Measurements from ENCODE around the gene FADS2.

FADS2 gene

DNA sequence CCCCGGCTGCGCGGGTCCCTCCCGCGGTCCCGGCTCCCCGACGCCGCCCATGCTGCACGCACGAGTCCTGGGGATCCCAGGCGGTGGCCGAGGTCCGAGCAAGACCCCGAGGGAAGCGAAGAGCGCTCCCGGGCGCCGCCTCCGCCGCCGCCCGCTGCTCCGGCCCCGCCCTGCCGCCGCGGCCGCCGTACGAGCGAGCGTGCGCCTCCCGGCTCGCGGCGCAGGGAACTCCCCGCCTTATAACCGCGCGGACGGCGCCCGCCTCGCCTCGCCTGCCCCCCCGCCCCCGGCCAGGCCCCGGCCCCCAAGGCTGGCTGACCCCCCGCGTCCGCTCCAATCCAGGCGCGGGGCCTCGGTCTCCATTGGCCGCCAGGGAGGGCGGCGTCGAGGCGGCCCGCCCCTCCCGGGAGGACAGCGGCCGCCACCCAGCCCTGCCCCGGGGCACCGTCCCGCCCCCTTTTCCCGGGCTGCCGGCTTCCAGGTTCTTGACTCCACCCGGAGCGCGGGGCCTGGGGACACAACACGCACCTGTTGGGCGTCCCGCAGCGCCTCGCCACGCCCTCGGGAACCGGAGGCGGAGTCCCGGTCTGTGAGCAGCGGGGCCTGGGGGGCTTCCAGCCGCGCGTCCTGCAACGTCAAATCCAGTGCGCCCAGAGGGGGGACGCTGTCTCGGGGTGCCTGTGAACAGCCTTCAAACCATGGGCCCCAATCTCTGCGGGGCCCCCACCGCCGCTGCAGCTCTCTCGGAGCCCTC is 63.4 kb downstream of the FADS2 start, which contains the start of gene FADS3:
Gene FADS3, minus strand, starts transcription at position 215 of the 754 bp plus-strand sequence. Its CDS starts 164 bp downstream, at position 51.
- peak within 1 kb of the TSS; percentile 84 for H3K27ac ChIP-seq (ENCODE audit: poor library complexity, severe bottlenecking)
- peak; percentile 82 for DNase-seq (ENCODE audit: low spot score)
- TF ChIP-seq, protein P1, sequence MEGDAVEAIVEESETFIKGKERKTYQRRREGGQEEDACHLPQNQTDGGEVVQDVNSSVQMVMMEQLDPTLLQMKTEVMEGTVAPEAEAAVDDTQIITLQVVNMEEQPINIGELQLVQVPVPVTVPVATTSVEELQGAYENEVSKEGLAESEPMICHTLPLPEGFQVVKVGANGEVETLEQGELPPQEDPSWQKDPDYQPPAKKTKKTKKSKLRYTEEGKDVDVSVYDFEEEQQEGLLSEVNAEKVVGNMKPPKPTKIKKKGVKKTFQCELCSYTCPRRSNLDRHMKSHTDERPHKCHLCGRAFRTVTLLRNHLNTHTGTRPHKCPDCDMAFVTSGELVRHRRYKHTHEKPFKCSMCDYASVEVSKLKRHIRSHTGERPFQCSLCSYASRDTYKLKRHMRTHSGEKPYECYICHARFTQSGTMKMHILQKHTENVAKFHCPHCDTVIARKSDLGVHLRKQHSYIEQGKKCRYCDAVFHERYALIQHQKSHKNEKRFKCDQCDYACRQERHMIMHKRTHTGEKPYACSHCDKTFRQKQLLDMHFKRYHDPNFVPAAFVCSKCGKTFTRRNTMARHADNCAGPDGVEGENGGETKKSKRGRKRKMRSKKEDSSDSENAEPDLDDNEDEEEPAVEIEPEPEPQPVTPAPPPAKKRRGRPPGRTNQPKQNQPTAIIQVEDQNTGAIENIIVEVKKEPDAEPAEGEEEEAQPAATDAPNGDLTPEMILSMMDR (IDR thresholded peaks at IDR 0.05; ENCODE audit: poor library complexity, severe bottlenecking): no peak
- H3K4me1 ChIP-seq (ENCODE audit: insufficient read depth, poor library complexity, severe bottlenecking): peaks cover 20% of the 10 kb centered on the region
- H3K4me3 ChIP-seq (ENCODE audit: severe bottlenecking): peak within 1 kb of the TSS; percentile 75
- peaks cover 26% of the 10 kb centered on the region for H3K36me3 ChIP-seq (ENCODE audit: low read depth)
- peak; percentile 64 for ATAC-seq (ENCODE audit: low read depth)
- no peaks in the 10 kb centered on the region for H3K27me3 ChIP-seq (ENCODE audit: insufficient read depth, poor library complexity, severe bottlenecking)
- no peaks in the 10 kb centered on the region for H3K9me3 ChIP-seq (ENCODE audit: severe bottlenecking)

DNA sequence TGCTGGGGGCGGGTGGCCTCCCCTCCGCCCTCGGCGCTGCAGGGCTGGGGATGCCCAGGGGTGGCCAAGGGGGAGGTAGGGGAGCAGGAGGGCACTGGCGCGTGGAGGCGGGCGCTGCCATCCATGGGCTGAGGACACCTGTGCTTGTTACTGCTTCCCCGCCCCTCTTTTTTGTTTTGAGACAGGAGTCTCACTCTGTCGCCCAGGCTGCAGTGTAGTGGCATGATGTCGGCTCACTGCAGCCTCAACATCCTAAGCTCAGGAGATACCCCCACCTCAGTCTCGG is 63.9 kb downstream of the FADS2 start:
- no peaks in the 10 kb centered on the region for H3K9me3 ChIP-seq (ENCODE audit: severe bottlenecking)
- H3K27me3 ChIP-seq (ENCODE audit: insufficient read depth, poor library complexity, severe bottlenecking): no peaks in the 10 kb centered on the region
- ATAC-seq (ENCODE audit: low read depth) (no peak), DNase-seq (ENCODE audit: low spot score) (no peak)
- peaks cover 20% of the 10 kb centered on the region for H3K36me3 ChIP-seq (ENCODE audit: low read depth)
- H3K27ac ChIP-seq (ENCODE audit: poor library complexity, severe bottlenecking): peak overlapping the region; percentile 84
- H3K4me3 ChIP-seq (ENCODE audit: severe bottlenecking): no peak overlapping the region
- TF ChIP-seq, protein P1 (IDR thresholded peaks at IDR 0.05; ENCODE audit: poor library complexity, severe bottlenecking): no peak
- H3K4me1 ChIP-seq (ENCODE audit: insufficient read depth, poor library complexity, severe bottlenecking): peaks cover 20% of the 10 kb centered on the region

DNA sequence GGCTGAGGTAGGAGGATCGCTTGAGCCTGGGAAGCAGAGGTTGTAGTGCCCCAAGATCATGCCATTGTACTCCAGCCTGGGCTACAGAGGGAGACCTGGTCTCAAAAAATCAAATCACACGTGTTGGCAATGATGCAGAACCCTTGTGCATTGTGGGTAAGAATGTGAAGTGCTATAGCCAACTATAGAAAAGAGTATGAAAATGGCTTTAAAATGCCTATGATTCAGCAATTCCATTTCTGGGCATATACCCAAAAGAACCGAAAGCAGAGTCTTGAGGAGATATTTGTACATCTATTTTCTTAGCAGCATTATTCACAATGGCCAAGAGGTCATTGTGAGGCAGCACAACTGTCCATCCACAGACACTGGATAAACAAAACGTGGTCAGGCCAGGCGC is 65.9 kb downstream of the FADS2 start:
- Histone ChIP-seq H3K27me3 (ENCODE audit: insufficient read depth, poor library complexity, severe bottlenecking) (no peaks in the 10 kb centered on the region), H3K27ac (ENCODE audit: poor library complexity, severe bottlenecking) (no peak overlapping the region), H3K36me3 (ENCODE audit: low read depth) (peaks cover 7% of the 10 kb centered on the region), H3K4me1 (ENCODE audit: insufficient read depth, poor library complexity, severe bottlenecking) (peaks cover 8% of the 10 kb centered on the region), H3K4me3 (ENCODE audit: severe bottlenecking) (no peak overlapping the region), H3K9me3 (ENCODE audit: severe bottlenecking) (no peaks in the 10 kb centered on the region)
- DNase-seq (ENCODE audit: low spot score) (no peak), ATAC-seq (ENCODE audit: low read depth) (no peak)
- TF ChIP-seq, protein P1 (IDR thresholded peaks at IDR 0.05; ENCODE audit: poor library complexity, severe bottlenecking): no peak

DNA sequence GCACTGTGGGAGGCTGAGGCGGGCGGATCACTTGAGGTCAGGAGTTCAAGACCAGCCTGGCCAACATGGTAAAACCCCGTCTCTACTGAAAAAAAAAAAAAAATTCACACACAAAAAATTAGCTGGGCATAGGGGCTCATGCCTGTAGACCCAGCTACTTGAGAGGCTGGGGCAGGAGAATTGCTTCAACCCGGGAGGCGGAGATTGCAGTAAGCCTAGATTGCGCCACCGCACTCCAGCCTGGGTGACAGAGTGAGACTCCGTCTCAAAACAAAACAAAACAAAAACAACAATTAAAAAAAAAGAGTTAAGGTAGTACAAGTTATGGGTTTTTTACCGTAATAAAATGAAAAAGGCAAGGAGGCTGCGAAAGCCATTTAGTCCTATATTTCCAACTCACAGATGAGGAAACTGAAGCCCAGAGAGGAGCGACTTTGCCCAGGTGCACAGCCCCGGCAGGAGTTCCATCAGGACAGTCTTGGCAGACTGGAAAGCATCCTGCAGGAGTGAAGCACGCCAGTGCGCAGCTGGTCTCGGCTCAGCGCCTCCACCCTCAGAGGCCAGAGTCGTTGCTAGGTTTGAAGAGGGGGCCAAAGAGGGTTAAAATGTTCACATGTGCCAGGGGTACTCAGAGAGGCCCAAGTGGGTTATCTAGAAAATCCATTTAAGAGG is 67.1 kb downstream of the FADS2 start:
- ATAC-seq (ENCODE audit: low read depth): no peak
- H3K27ac ChIP-seq (ENCODE audit: poor library complexity, severe bottlenecking): no peak overlapping the region
- no peaks in the 10 kb centered on the region for H3K27me3 ChIP-seq (ENCODE audit: insufficient read depth, poor library complexity, severe bottlenecking)
- DNase-seq (ENCODE audit: low spot score): no peak
- no peak overlapping the region for H3K4me3 ChIP-seq (ENCODE audit: severe bottlenecking)
- no peaks in the 10 kb centered on the region for H3K9me3 ChIP-seq (ENCODE audit: severe bottlenecking)
- TF ChIP-seq, protein P1 (IDR thresholded peaks at IDR 0.05; ENCODE audit: poor library complexity, severe bottlenecking): no peak
- H3K36me3 ChIP-seq (ENCODE audit: low read depth): no peaks in the 10 kb centered on the region
- H3K4me1 ChIP-seq (ENCODE audit: insufficient read depth, poor library complexity, severe bottlenecking): no peaks in the 10 kb centered on the region

DNA sequence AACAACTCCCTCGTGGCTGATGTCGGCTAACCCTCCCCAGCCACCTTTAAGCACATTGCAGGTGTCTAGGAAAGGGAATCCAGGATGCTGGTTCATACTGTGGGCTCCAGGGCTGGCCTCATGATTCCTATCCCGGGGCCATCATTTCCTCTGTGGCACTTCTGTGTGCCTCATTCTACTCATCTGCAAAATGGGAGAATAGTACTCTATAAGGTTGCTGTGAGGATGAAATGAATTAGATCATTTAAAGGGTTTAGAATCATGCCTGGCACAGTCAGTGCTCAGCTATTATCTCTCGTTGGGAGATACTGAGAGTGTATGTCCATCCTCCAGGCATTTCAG is 67.6 kb downstream of the FADS2 start:
- TF ChIP-seq, protein P1 (IDR thresholded peaks at IDR 0.05; ENCODE audit: poor library complexity, severe bottlenecking): no peak
- H3K27me3 ChIP-seq (ENCODE audit: insufficient read depth, poor library complexity, severe bottlenecking): no peaks in the 10 kb centered on the region
- ATAC-seq (ENCODE audit: low read depth) (no peak), DNase-seq (ENCODE audit: low spot score) (no peak)
- no peaks in the 10 kb centered on the region for H3K9me3 ChIP-seq (ENCODE audit: severe bottlenecking)
- H3K36me3 ChIP-seq (ENCODE audit: low read depth): no peaks in the 10 kb centered on the region
- H3K4me1 ChIP-seq (ENCODE audit: insufficient read depth, poor library complexity, severe bottlenecking): no peaks in the 10 kb centered on the region
- no peak overlapping the region for H3K27ac ChIP-seq (ENCODE audit: poor library complexity, severe bottlenecking)
- no peak overlapping the region for H3K4me3 ChIP-seq (ENCODE audit: severe bottlenecking)

Data from RWPE2 (cell line).